Gastroesophageal sphincter (tissue), 4 donors: Measurements from ENCODE around the gene POLE4. TPM values are rescaled to one million over a fixed set of nuclear protein-coding genes. Genes with fewer than 3 reads are reported as not detected.

Source experiments
- ATAC-seq: fragments of 150-250 bp; one replicate; pipeline ENCODE4 v1.9.1; 2016; ENCODE audit warnings: mild to moderate bottlenecking, moderate library complexity
- H3K27ac ChIP-seq, 4 donors: fragments of 200-600 bp; sonication (generic) in 3 of 4; 1 replicate in 3 of 4; 2 replicates in 1 of 4; pipeline ENCODE4 v1.5.1; 2016 to 2019
- H3K27me3 ChIP-seq: fragments of 200-600 bp; sonication (generic); one replicate; pipeline ENCODE4 v1.5.1; 2019
- H3K36me3 ChIP-seq, 2 donors: fragments of 200-600 bp; sonication (generic); one replicate each; pipeline ENCODE4 v1.5.1; 2019; ENCODE audit warnings: control low read depth in 1 of 2
- H3K4me1 ChIP-seq, 3 donors: fragments of 200-600 bp; sonication (generic); 1 replicate in 2 of 3; 2 replicates in 1 of 3; pipeline ENCODE4 v1.5.1; 2016 to 2019; ENCODE audit warnings: control low read depth in 2 of 3
- H3K4me3 ChIP-seq, 2 donors: fragments of 200-600 bp; sonication (generic); one replicate each; pipeline ENCODE4 v1.5.1; 2019; ENCODE audit warnings: mild to moderate bottlenecking in 1 of 2, moderate library complexity in 1 of 2
- H3K9me3 ChIP-seq, 3 donors: fragments of 200-600 bp; sonication (generic); one replicate each; pipeline ENCODE4 v1.5.1; 2017 to 2019; ENCODE audit warnings: control low read depth in 2 of 3
- CTCF ChIP-seq, 4 experiments: fragments of 200-600 bp in 2 of 4; fragments of 450-650 bp in 2 of 4; sonication (generic) in 1 of 4; IDR thresholded peaks; one replicate each; pipeline ENCODE4 v1.5.1; 2017 to 2019; ENCODE audit warnings: antibody characterized with exemption in 4 of 4, mild to moderate bottlenecking in 2 of 4, moderate library complexity in 2 of 4
- EP300 ChIP-seq: sonication (generic); formaldehyde crosslinking; IDR thresholded peaks from one replicate; pipeline ENCODE4 v1.6.1; 2017; ENCODE audit warnings: antibody characterized with exemption, mild to moderate bottlenecking
- POLR2A ChIP-seq, 2 donors: fragments of 450-650 bp; IDR thresholded peaks; one replicate each; pipeline ENCODE4 v1.6.1; 2017; ENCODE audit warnings: antibody characterized with exemption in 2 of 2, mild to moderate bottlenecking in 2 of 2, moderate library complexity in 1 of 2
- POLR2AphosphoS5 ChIP-seq: sonication (generic); formaldehyde crosslinking; IDR thresholded peaks from one replicate; pipeline ENCODE4 v1.6.1; 2017; ENCODE audit warnings: antibody characterized with exemption
- WGBS, 2 donors: methylation state at CpG; one replicate each; pipeline ENCODE4 v1.1.5; 2018; ENCODE audit warnings: low coverage in 1 of 2; 5-methylcytosine and 5-hydroxymethylcytosine counted together
- total RNA-seq, 4 donors: library from RNA; depleted of rRNA; stranded (reverse); fragments of >200 nt; gene quantifications; one replicate each; pipeline ENCODE4 v1.1.0, GENCODE V29; 2016

The POLE4 gene
- total RNA-seq, 4 donors from 2014 or later: 17.7 to 34.1 (median 24.8) TPM

GRCh38 chr2:74983631-74984392 lies 25.4 kb downstream of the POLE4 start:
- TF ChIP-seq CTCF (IDR thresholded peaks at IDR 0.05): no peak
- TF ChIP-seq POLR2AphosphoS5: no peak
- no peak for TF ChIP-seq EP300
- WGBS, 2 donors: 69 to 81% methylated on average over 3 to 5 of the region's 5 CpGs
- Histone ChIP-seq H3K36me3 (no peaks in the 10 kb centered on the region), H3K27me3 (no peaks in the 10 kb centered on the region), H3K27ac (no peak overlapping the region), H3K4me3 (no peak overlapping the region), H3K9me3 (no peaks in the 10 kb centered on the region), H3K4me1 (no peaks in the 10 kb centered on the region)
- no peak for ATAC-seq

DNA sequence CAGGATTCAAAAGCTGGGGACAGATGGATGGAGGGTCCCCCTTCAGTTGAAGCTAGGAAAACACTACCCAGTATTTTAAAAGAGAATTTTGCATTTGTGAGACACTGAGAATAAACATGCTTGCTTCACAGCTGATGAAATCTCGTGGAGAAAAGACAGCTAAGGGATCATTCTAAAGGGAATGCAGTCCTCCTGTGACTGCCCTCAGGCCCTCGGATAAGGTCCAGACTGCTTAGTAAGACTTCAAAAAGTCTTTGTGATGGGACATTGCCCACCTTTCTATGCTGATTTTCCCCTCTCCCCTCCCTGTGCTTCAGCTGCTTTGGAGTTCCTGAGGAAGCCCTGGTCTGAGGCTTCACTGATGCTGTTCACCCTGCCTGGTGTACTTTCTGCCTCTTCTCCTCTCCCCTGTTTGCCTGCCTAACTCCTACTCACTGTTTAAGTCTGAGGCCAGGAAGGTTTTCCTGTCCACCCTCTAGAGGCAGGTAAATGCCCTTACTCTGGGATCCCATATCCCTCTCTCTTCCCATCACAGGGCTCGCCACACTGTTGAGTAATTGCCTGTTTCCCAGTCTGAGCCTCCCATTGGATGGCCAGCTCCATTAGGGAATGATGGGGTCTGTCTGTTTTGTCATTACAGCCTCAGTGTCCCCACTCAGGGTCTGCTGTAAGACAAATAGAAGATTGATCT lies 26.6 kb downstream of the POLE4 start:
- ATAC-seq: no peak
- TF ChIP-seq POLR2AphosphoS5 (no peak), EP300 (no peak), POLR2A (IDR thresholded peaks at IDR 0.05) (no peak), CTCF (IDR thresholded peaks at IDR 0.05) (no peak)
- no peak overlapping the region for H3K4me3 ChIP-seq
- H3K27ac ChIP-seq: no peak overlapping the region
- no peaks in the 10 kb centered on the region for H3K27me3 ChIP-seq
- no peaks in the 10 kb centered on the region for H3K9me3 ChIP-seq
- no peaks in the 10 kb centered on the region for H3K4me1 ChIP-seq
- no peaks in the 10 kb centered on the region for H3K36me3 ChIP-seq
- 49 to 83% methylated on average over 2 to 3 of the region's 3 CpGs for WGBS, 2 donors

- H3K36me3 ChIP-seq: no peaks in the 10 kb centered on the region
- no peaks in the 10 kb centered on the region for H3K9me3 ChIP-seq
- TF ChIP-seq POLR2AphosphoS5: no peak
- TF ChIP-seq CTCF (IDR thresholded peaks at IDR 0.05): no peak
- TF ChIP-seq EP300: no peak
- no peak for TF ChIP-seq POLR2A (IDR thresholded peaks at IDR 0.05)
- H3K4me1 ChIP-seq: no peaks in the 10 kb centered on the region
- ATAC-seq: no peak
- H3K27ac ChIP-seq: no peak overlapping the region
- 56 to 60% methylated on average over 5 to 7 of the region's 7 CpGs for WGBS, 2 donors
- no peak overlapping the region for H3K4me3 ChIP-seq
- no peaks in the 10 kb centered on the region for H3K27me3 ChIP-seq
Observed at GRCh38 chr2:74985978-74986609, 27.7 kb downstream of the POLE4 start.

GRCh38 chr2:74991977-74992376 lies 33.5 kb downstream of the POLE4 start:
- 75 to 76% methylated on average over 4 of the region's 4 CpGs for WGBS, 2 donors
- TF ChIP-seq POLR2A (IDR thresholded peaks at IDR 0.05): no peak

DNA sequence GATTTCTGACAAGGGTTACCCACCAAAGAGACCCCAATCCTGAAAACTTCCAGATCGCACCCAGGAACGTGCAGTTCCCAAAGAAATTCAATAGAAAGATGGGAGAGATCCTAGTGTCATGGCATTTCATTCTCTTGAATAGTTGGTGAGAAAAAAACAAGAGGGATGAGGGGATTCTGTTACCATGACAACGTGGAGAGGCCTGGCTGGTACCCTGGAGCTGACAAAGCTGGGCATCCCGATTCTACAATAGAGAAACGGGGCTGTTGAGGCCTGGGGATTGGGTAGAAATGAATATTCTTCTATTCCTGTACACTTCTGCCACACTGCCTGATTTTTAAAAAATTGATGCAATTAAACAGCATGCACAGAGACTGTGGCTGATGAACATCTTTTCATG lies 41.0 kb downstream of the POLE4 start:
- no peaks in the 10 kb centered on the region for H3K9me3 ChIP-seq
- no peak overlapping the region for H3K4me3 ChIP-seq
- H3K27ac ChIP-seq: no peak overlapping the region
- no peaks in the 10 kb centered on the region for H3K36me3 ChIP-seq
- TF ChIP-seq POLR2AphosphoS5: no peak
- TF ChIP-seq EP300: no peak
- TF ChIP-seq POLR2A (IDR thresholded peaks at IDR 0.05): no peak
- TF ChIP-seq CTCF (IDR thresholded peaks at IDR 0.05): no peak
- no peaks in the 10 kb centered on the region for H3K27me3 ChIP-seq
- H3K4me1 ChIP-seq: no peaks in the 10 kb centered on the region
- no peak for ATAC-seq
- WGBS, 2 donors: 87 to 94% methylated on average over 3 to 5 of the region's 5 CpGs

More at GRCh38 chr2:74991977-74992376, 33.5 kb downstream of the POLE4 start:
- no peaks in the 10 kb centered on the region for H3K4me1 ChIP-seq
- no peak overlapping the region for H3K27ac ChIP-seq
- ATAC-seq: no peak
- H3K36me3 ChIP-seq: no peaks in the 10 kb centered on the region
- no peaks in the 10 kb centered on the region for H3K27me3 ChIP-seq
- no peak overlapping the region for H3K4me3 ChIP-seq
- H3K9me3 ChIP-seq: no peaks in the 10 kb centered on the region
